CD14-positive monocyte (primary cell): ENCODE results near the gene WEE2. TPM values are rescaled to one million over a fixed set of nuclear protein-coding genes. Genes with fewer than 3 reads are reported as not detected.
A peak's percentile ranks its signal among the peaks of the same experiment; 100 is the strongest.

ENCODE experiments used
- DNase-seq, 3 donors: peaks; one replicate each; pipeline ENCODE4 v3.0.0-alpha.2; 2011 to 2022
- H2AFZ ChIP-seq: 2 replicates; pipeline ENCODE4 v1.6.0; 2012; ENCODE audit warnings: mild to moderate bottlenecking, low read depth, low read length, inconsistent platforms; ENCODE audit not compliant: insufficient read depth, poor library complexity, severe bottlenecking
- H3K27ac ChIP-seq, 2 donors: 1 replicate in 1 of 2; 2 replicates in 1 of 2; pipeline ENCODE4 v1.5.1; 2012 to 2013; ENCODE audit warnings: low read length in 2 of 2, control low read depth in 1 of 2, inconsistent platforms in 1 of 2, low read depth in 1 of 2, mild to moderate bottlenecking in 1 of 2
- H3K27me3 ChIP-seq, 2 donors: one replicate each; pipeline versions ENCODE4 v1.6.0 to v1.6.1; 2011 to 2013; ENCODE audit warnings: low read length in 2 of 2; ENCODE audit not compliant: control insufficient read depth in 2 of 2, insufficient read depth in 2 of 2
- H3K36me3 ChIP-seq, 2 donors: replicated peaks in 1 of 2; 1 replicate in 1 of 2; 2 replicates in 1 of 2; pipeline versions ENCODE4 v1.5.1 to v1.6.1; 2012 to 2013; ENCODE audit warnings: low read length in 2 of 2, control low read depth in 1 of 2, inconsistent platforms in 1 of 2, mild to moderate bottlenecking in 1 of 2; ENCODE audit not compliant: insufficient read depth in 2 of 2, control insufficient read depth in 1 of 2
- H3K4me1 ChIP-seq, 2 donors: 1 replicate in 1 of 2; 2 replicates in 1 of 2; pipeline versions ENCODE4 v1.5.1 to v1.6.1; 2012 to 2013; ENCODE audit warnings: low read length in 2 of 2, control low read depth in 1 of 2, inconsistent platforms in 1 of 2, mild to moderate bottlenecking in 1 of 2, moderate library complexity in 1 of 2; ENCODE audit not compliant: insufficient read depth in 2 of 2, control insufficient read depth in 1 of 2
- H3K4me2 ChIP-seq: replicated peaks from 2 replicates; pipeline ENCODE3; 2012; ENCODE audit warnings: low read length, moderate library complexity, mild to moderate bottlenecking; ENCODE audit not compliant: poor library complexity, severe bottlenecking; ENCODE audit errors: extremely low read depth
- H3K4me3 ChIP-seq, 3 experiments: fragments of 200-600 bp in 1 of 3; sonication (generic) in 1 of 3; replicated peaks in 1 of 3; 1 replicate in 2 of 3; 2 replicates in 1 of 3; pipeline ENCODE4 v1.5.1; 2011 to 2013; ENCODE audit warnings: low read length in 3 of 3, mild to moderate bottlenecking in 3 of 3, control low read depth in 2 of 3, low read depth in 2 of 3, inconsistent platforms in 1 of 3, moderate library complexity in 1 of 3
- H3K79me2 ChIP-seq: 2 replicates; pipeline ENCODE4 v1.6.0; 2012; ENCODE audit warnings: mild to moderate bottlenecking, control low read depth, inconsistent platforms, low read length, moderate library complexity; ENCODE audit not compliant: insufficient read depth
- H3K9ac ChIP-seq: 2 replicates; pipeline ENCODE4 v1.6.0; 2017; ENCODE audit warnings: low read length, mild to moderate bottlenecking; ENCODE audit not compliant: insufficient read depth, poor library complexity, severe bottlenecking
- H3K9me3 ChIP-seq, 2 donors: replicated peaks in 1 of 2; 1 replicate in 1 of 2; 2 replicates in 1 of 2; pipeline versions ENCODE4 v1.5.1 to v1.6.1; 2012 to 2013; ENCODE audit warnings: low read length in 2 of 2, control low read depth in 1 of 2; ENCODE audit not compliant: control insufficient read depth in 1 of 2, insufficient read depth in 1 of 2
- H4K20me1 ChIP-seq: 2 replicates; pipeline ENCODE4 v1.6.0; 2012; ENCODE audit warnings: mild to moderate bottlenecking, low read length, control low read depth, moderate library complexity; ENCODE audit not compliant: insufficient read depth
- H3K27ac Mint-ChIP-seq, 7 donors: one replicate each; pipeline ENCODE4 v1.8.0; 2020; ENCODE audit warnings: mild to moderate bottlenecking in 7 of 7, mixed read lengths in 7 of 7, moderate library complexity in 6 of 7, inconsistent platforms in 2 of 7
- H3K27me3 Mint-ChIP-seq, 3 donors: one replicate each; pipeline ENCODE4 v1.8.0; 2021 to 2022; ENCODE audit warnings: low read depth in 3 of 3, mild to moderate bottlenecking in 3 of 3, mixed read lengths in 3 of 3, moderate library complexity in 3 of 3, inconsistent platforms in 1 of 3
- H3K36me3 Mint-ChIP-seq, 2 donors: one replicate each; pipeline ENCODE4 v1.8.0; 2020; ENCODE audit warnings: mixed read lengths in 2 of 2, inconsistent platforms in 1 of 2, mild to moderate bottlenecking in 1 of 2
- H3K4me1 Mint-ChIP-seq: one replicate; pipeline ENCODE4 v1.8.0; 2020; ENCODE audit warnings: mild to moderate bottlenecking, mixed read lengths
- H3K4me3 Mint-ChIP-seq, 2 donors: one replicate each; pipeline ENCODE4 v1.8.0; 2020; ENCODE audit warnings: mild to moderate bottlenecking in 2 of 2, mixed read lengths in 2 of 2, moderate library complexity in 1 of 2
- H3K9me3 Mint-ChIP-seq, 7 donors: one replicate each; pipeline ENCODE4 v1.8.0; 2020 to 2022; ENCODE audit warnings: mixed read lengths in 7 of 7, mild to moderate bottlenecking in 6 of 7, moderate library complexity in 6 of 7, inconsistent platforms in 2 of 7
- WGBS: methylation state at CpG from one replicate; pipeline ENCODE4 v1.1.5; 2013; ENCODE audit warnings: missing lambda C conversion rate; ENCODE audit not compliant: insufficient coverage; 5-methylcytosine and 5-hydroxymethylcytosine counted together
- intact Hi-C, 2 donors: fragments of 100-400 bp; cut with micrococcal nuclease; formaldehyde crosslinking; loops; one replicate each; pipeline versions ENCODE4 v1.15.0 to v1.15.1; 2023
- polyA plus RNA-seq, 3 donors: library from polyadenylated mRNA; depleted of rRNA in 1 of 3; unstranded in 2 of 3; stranded (reverse) in 1 of 3; fragments of 300-500 nt in 2 of 3; fragments of >200 nt in 1 of 3; fragmentation: Illumina TruSeq in 2 of 3; gene quantifications; 1 replicate in 2 of 3; 2 replicates in 1 of 3; pipeline ENCODE4 v1.2.3, GENCODE V29; 2012 to 2021
- TF ChIP-seq, protein P1 (sequence below): fragments of 200-600 bp; IDR thresholded peaks from one replicate; pipeline ENCODE4 v1.8.0; 2022; ENCODE audit warnings: antibody characterized with exemption, mild to moderate bottlenecking

WEE2 gene
- polyA plus RNA-seq, 3 donors: not detected

DNA sequence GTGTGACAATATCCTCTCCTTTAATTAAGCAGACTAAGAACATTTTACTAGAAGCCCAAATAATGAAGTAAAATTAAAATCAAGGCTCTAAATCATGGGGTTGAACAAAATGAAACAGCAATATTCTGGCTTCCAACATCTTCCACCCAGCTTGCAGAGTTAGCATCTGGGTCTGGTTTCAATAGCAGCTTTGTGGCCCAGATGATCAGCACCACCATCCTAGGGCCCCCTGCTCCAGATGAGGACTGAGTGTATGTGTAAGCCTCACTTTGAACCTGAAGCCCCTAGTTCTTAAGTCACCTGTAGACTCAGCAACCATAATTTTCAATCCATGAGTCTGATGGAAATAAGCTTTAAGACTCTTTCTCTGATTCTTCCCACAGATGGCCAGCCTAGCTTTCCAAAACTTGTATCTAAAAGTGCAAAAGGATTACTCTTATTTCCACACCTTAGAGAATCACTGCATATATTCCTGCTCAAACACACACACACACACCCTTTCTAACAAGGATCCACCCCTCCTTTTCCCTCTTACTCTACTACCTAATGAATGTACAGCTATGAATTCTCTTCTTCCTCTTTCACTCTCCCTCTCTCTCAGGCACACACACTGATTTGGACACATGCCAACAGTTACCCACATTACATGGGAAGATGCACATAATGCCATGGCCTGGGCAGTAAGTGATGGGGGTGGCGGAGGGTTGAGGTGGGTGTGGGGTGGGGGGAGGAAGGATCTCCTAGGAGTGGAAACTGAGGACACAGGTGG is 9.7 kb upstream of the WEE2 start:
- TF ChIP-seq, protein P1, sequence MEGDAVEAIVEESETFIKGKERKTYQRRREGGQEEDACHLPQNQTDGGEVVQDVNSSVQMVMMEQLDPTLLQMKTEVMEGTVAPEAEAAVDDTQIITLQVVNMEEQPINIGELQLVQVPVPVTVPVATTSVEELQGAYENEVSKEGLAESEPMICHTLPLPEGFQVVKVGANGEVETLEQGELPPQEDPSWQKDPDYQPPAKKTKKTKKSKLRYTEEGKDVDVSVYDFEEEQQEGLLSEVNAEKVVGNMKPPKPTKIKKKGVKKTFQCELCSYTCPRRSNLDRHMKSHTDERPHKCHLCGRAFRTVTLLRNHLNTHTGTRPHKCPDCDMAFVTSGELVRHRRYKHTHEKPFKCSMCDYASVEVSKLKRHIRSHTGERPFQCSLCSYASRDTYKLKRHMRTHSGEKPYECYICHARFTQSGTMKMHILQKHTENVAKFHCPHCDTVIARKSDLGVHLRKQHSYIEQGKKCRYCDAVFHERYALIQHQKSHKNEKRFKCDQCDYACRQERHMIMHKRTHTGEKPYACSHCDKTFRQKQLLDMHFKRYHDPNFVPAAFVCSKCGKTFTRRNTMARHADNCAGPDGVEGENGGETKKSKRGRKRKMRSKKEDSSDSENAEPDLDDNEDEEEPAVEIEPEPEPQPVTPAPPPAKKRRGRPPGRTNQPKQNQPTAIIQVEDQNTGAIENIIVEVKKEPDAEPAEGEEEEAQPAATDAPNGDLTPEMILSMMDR: no peak
- intact Hi-C loops: no loop called here
- H3K4me3 ChIP-seq: no peak overlapping the region

GRCh38 chr7:141699860-141700259 is 8.3 kb upstream of the WEE2 start:
- Histone ChIP-seq H3K9ac (no peak overlapping the region), H3K4me1 (peaks cover 21 to 30% of the 10 kb centered on the region in 2 donors), H3K9me3 (no peaks in the 10 kb centered on the region), H3K36me3 (no peaks in the 10 kb centered on the region), H2AFZ (no peak overlapping the region), H3K4me3 (no peak overlapping the region), H3K79me2 (no peaks in the 10 kb centered on the region), H3K27me3 (peaks cover 14 to 18% of the 10 kb centered on the region in 2 donors), H4K20me1 (no peaks in the 10 kb centered on the region), H3K27ac (no peak overlapping the region), H3K4me2 (no peak overlapping the region)
- TF ChIP-seq, protein P1: no peak
- no peak overlapping the region for H3K4me3 Mint-ChIP-seq
- peaks cover 0 to 5% of the 10 kb centered on the region in 2 donors for H3K36me3 Mint-ChIP-seq
- no CpG with 5 or more reads among the region's 3 CpGs for WGBS
- intact Hi-C loops: loop anchor here in 1 of 2 donors (10.0 kb wide), 1 partner anchor 45 kb away; no protein-coding TSS in a partner anchor
- no peak overlapping the region for H3K27ac Mint-ChIP-seq
- DNase-seq: no peak
- H3K27me3 Mint-ChIP-seq: peaks cover 22 to 30% (median 24%) of the 10 kb centered on the region in 3 donors
- H3K4me1 Mint-ChIP-seq: peaks cover 50% of the 10 kb centered on the region
- H3K9me3 Mint-ChIP-seq: no peaks in the 10 kb centered on the region

More for the DNA sequence above, 9.7 kb upstream of the WEE2 start:
- H3K9me3 Mint-ChIP-seq: no peaks in the 10 kb centered on the region
- no CpG with 5 or more reads among the region's 1 CpG for WGBS
- H3K9me3 ChIP-seq: no peaks in the 10 kb centered on the region
- peaks cover 11 to 15% of the 10 kb centered on the region in 2 donors for H3K27me3 ChIP-seq
- H3K9ac ChIP-seq: no peak overlapping the region
- no peak overlapping the region for H3K4me3 Mint-ChIP-seq
- no peak overlapping the region for H3K27ac ChIP-seq
- no peaks in the 10 kb centered on the region for H3K36me3 ChIP-seq
- H3K4me1 Mint-ChIP-seq: peaks cover 50% of the 10 kb centered on the region
- H3K27ac Mint-ChIP-seq: peak overlapping the region in 3 of 7 donors; percentile 10 to 42 (median 17)
- peaks cover 5% of the 10 kb centered on the region in 2 donors for H3K36me3 Mint-ChIP-seq
- H3K27me3 Mint-ChIP-seq: peaks cover 21 to 23% (median 22%) of the 10 kb centered on the region in 3 donors
- H3K4me2 ChIP-seq: no peak overlapping the region
- H2AFZ ChIP-seq: no peak overlapping the region
- peaks cover 21 to 30% of the 10 kb centered on the region in 2 donors for H3K4me1 ChIP-seq
- no peaks in the 10 kb centered on the region for H4K20me1 ChIP-seq
- H3K79me2 ChIP-seq: no peaks in the 10 kb centered on the region
- peak; percentile 26 to 48 (median 28) for DNase-seq
